Ovary (tissue), 9 donors: ENCODE results near the gene SMG6. TPM values are rescaled to one million over a fixed set of nuclear protein-coding genes. Genes with fewer than 3 reads are reported as not detected.

Source experiments
- DNase-seq, 5 donors: peaks; one replicate each; pipeline ENCODE4 v3.0.0-alpha.2; 2019 to 2020
- H3K27ac ChIP-seq, 2 donors: fragments of 200-600 bp; one replicate each; pipeline versions ENCODE4 v1.5.1 to v1.8.0; 2019 to 2022
- H3K27me3 ChIP-seq: fragments of 200-600 bp; one replicate; pipeline ENCODE4 v1.8.0; 2022
- H3K36me3 ChIP-seq: fragments of 200-600 bp; sonication (generic); one replicate; pipeline ENCODE4 v1.5.1; 2019
- H3K4me1 ChIP-seq: one replicate; pipeline ENCODE4 v1.8.1; 2013; ENCODE audit warnings: mild to moderate bottlenecking, moderate library complexity; ENCODE audit not compliant: insufficient read depth
- H3K4me3 ChIP-seq: fragments of 200-600 bp; sonication (generic); one replicate; pipeline ENCODE4 v1.5.1; 2017
- H3K9me3 ChIP-seq, 2 donors: fragments of 200-600 bp in 1 of 2; sonication (generic) in 1 of 2; one replicate each; pipeline versions ENCODE4 v1.5.1 to v1.8.1; 2013 to 2019; ENCODE audit warnings: mild to moderate bottlenecking in 1 of 2, moderate library complexity in 1 of 2
- EP300 ChIP-seq: sonication (generic); formaldehyde crosslinking; IDR thresholded peaks from one replicate; pipeline ENCODE4 v1.6.1; 2017; ENCODE audit warnings: antibody characterized with exemption
- POLR2A ChIP-seq: fragments of 450-650 bp; IDR thresholded peaks from one replicate; pipeline ENCODE4 v1.6.1; 2017; ENCODE audit warnings: antibody characterized with exemption, mild to moderate bottlenecking, moderate library complexity
- WGBS, 3 donors: extraction: QIAGEN DNeasy Blood & Tissue Kit in 1 of 3; methylation state at CpG; one replicate each; pipeline versions ENCODE4 v1.1.5 to v1.1.7; 2013 to 2017; 5-methylcytosine and 5-hydroxymethylcytosine counted together
- intact Hi-C, 4 donors: fragments of 100-400 bp; cut with DNase I; formaldehyde crosslinking; loops; one replicate each; pipeline versions ENCODE4 v1.11.0 to v1.15.1; 2022 to 2023
- polyA plus RNA-seq, 2 donors: library from polyadenylated mRNA; stranded (reverse); fragments of 200-250 nt in 1 of 2; fragments of 350-450 nt in 1 of 2; fragmentation: Illumina TruSeq in 1 of 2; extraction: RNeasy Lipid Tissue Mini Kit (QIAGEN cat#74804) in 1 of 2; gene quantifications; one replicate each; pipeline ENCODE4 v1.2.3, GENCODE V29; 2013 to 2014
- total RNA-seq, 7 donors: library from RNA; depleted of rRNA in 2 of 7; stranded (reverse); fragments of >200 nt in 2 of 7; fragmentation: NEBNext Ultra II Directional in 3 of 7; extraction: Animal tissue kit (Norgen Biotek cat#: 25700) in 3 of 7; gene quantifications; one replicate each; pipeline versions ENCODE4 v1.1.0 to v1.2.4, GENCODE V29; 2016 to 2023
- TF ChIP-seq, protein P1 (sequence below), 3 donors: fragments of 450-650 bp in 2 of 3; fragments of 200-600 bp in 1 of 3; IDR thresholded peaks; one replicate each; pipeline versions ENCODE4 v1.5.1 to v1.8.0; 2016 to 2022; ENCODE audit warnings: antibody characterized with exemption in 3 of 3, mild to moderate bottlenecking in 1 of 3
- donor health status: DM: no; HTN: no; CAD: no; lungs with moderate emphysema.
- donor health status: DM: no; HTN: no; CAD: no.
- donor health status: Bipolar disorder and iron deficiency.
- donor health status: DM: yes; HTN: yes; CAD: no.
- donor health status: DM: no; HTN: no; CAD: no.
- donor health status: DM: yes; HTN: yes; CAD: no.

SMG6 gene
- total and polyA plus RNA-seq, 9 donors: 33.8 to 66.0 (median 51.0) TPM

DNA sequence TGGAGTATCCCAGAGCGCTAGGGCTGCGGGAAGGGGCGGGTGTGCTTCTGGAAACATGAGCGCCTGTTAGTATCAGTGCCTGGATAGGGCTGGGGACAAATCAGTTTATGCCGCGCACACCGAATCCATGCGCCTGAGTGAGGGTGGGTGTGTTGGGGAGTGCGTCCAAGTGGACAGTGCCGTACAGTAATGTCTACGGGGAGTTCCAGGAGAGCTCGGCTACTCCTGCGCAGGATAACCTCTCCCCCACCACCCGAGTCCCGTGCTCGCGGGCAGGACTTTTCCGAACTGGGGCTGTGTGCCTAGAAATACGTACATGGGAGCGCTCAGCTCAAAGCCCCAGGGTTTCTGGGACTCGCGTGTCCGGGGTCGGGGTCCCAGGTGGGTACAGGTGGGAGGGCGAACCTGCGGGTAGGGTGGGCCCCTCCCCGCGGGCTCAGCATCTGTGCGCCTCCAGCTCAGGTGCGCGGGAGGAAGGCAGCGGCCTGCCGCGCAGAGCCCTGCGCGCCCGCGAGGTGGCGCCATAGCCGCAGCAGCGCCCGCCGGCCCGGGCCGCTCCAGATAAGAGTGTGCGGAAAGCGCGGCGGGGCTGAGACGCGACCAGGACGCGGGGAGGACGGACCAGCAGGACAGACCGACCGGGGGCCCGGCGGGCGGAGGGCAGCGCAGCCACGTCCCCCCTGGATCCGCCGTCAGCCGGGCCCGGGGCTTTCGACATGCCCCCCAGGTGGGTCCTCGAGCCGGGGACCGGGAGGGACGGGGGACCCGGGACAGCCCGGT lies 248.9 kb downstream of the SMG6 start, which contains the start of gene HIC1:
TSS of gene HIC1 (plus strand) at position 592 of the 780 bp plus-strand sequence. CDS start 1,588 bp downstream, outside the sequence.
- H3K36me3 ChIP-seq: no peaks in the 10 kb centered on the region
- peak; percentile 81 to 90 (median 87) for DNase-seq
- TF ChIP-seq EP300 (no peak), POLR2A (peak; percentile 84)
- TF ChIP-seq, protein P1, sequence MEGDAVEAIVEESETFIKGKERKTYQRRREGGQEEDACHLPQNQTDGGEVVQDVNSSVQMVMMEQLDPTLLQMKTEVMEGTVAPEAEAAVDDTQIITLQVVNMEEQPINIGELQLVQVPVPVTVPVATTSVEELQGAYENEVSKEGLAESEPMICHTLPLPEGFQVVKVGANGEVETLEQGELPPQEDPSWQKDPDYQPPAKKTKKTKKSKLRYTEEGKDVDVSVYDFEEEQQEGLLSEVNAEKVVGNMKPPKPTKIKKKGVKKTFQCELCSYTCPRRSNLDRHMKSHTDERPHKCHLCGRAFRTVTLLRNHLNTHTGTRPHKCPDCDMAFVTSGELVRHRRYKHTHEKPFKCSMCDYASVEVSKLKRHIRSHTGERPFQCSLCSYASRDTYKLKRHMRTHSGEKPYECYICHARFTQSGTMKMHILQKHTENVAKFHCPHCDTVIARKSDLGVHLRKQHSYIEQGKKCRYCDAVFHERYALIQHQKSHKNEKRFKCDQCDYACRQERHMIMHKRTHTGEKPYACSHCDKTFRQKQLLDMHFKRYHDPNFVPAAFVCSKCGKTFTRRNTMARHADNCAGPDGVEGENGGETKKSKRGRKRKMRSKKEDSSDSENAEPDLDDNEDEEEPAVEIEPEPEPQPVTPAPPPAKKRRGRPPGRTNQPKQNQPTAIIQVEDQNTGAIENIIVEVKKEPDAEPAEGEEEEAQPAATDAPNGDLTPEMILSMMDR (IDR thresholded peaks at IDR 0.05): peak; percentile 98 to 99 (median 99)
- H3K27me3 ChIP-seq: no peaks in the 10 kb centered on the region
- H3K9me3 ChIP-seq: no peaks in the 10 kb centered on the region
- peak within 1 kb of the TSS; percentile 41 for H3K4me3 ChIP-seq
- peaks cover 8% of the 10 kb centered on the region for H3K4me1 ChIP-seq
- H3K27ac ChIP-seq: peak within 1 kb of the TSS; percentile 89 to 98
- WGBS, 3 donors: 0 to 2% (median 1%) methylated on average over 54 to 72 of the region's 72 CpGs
- intact Hi-C loops: loop anchor here in 3 of 4 donors (1.0 to 5.0 kb wide), 4 partner anchors 123 to 228 kb away; no protein-coding TSS in a partner anchor

GRCh38 chr17:2054262-2054511 lies 249.4 kb downstream of the SMG6 start:
- DNase-seq: peak in 2 of 5 donors; percentile 72 to 75
- no peaks in the 10 kb centered on the region for H3K9me3 ChIP-seq
- H3K27me3 ChIP-seq: no peaks in the 10 kb centered on the region
- H3K4me3 ChIP-seq: peak overlapping the region; percentile 41
- H3K4me1 ChIP-seq: peaks cover 9% of the 10 kb centered on the region
- TF ChIP-seq POLR2A: no peak
- TF ChIP-seq EP300: no peak
- intact Hi-C loops: loop anchor here in 2 of 4 donors (1.0 to 2.0 kb wide), 2 partner anchors 191 kb away; no protein-coding TSS in a partner anchor
- H3K27ac ChIP-seq: peak overlapping the region; percentile 89 to 98
- 0 to 3% (median 1%) methylated on average over 10 to 16 of the region's 16 CpGs for WGBS, 3 donors
- H3K36me3 ChIP-seq: no peaks in the 10 kb centered on the region

DNA sequence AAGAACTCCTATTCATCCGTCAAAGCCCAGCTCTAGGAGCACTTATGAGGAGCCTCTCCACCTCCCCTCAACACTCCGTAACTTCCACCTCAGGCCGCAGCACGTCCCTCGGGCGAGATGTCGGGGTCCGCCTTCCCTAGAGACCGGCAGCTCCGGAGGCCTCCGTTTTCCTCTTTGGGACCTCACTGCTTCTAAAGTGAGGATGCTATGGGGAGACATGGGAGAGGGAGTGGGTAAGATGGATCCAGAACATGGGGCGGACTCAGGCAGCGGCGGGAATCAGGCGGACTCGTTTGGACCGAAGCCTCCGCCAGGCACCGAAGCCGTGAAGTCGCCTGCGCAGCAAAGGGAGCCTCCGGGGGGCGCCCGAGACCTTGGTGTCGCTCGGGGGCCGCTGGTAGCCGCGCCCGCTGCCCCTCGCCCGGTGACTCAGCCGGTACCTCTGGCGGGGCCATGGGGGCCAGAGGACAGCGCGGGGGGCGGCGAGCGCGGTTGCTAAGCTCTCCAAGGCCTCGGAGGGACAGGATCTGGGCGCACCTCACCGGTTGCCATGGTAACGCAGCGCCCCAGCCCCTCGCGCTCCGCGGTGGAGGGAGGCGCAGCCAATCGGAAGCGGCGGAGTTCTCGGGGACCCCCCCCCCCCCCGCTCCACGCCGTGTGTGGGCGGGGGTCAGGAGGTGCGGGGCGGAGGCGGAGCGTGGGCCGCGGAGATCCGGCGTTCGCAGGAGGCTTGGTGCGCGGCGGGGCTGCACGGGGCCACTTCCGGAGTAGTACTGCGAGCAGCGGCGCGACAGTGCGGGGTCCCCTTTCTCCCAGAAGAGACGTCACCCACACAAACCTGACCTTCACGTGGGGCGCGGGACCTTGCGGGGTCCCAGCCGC lies 250.0 kb downstream of the SMG6 start:
- H3K4me3 ChIP-seq: peak overlapping the region; percentile 41
- no peaks in the 10 kb centered on the region for H3K36me3 ChIP-seq
- H3K9me3 ChIP-seq: no peaks in the 10 kb centered on the region
- peak; percentile 89 to 93 (median 92) for DNase-seq
- no peaks in the 10 kb centered on the region for H3K27me3 ChIP-seq
- intact Hi-C loops: loop anchor here in 3 of 4 donors (1.0 to 2.0 kb wide), 3 partner anchors 125 to 192 kb away; no protein-coding TSS in a partner anchor
- TF ChIP-seq, protein P1 (IDR thresholded peaks at IDR 0.05): peak; percentile 61 to 94 (median 87)
- TF ChIP-seq POLR2A: peak; percentile 38
- no peak for TF ChIP-seq EP300
- H3K27ac ChIP-seq: peak overlapping the region; percentile 89 to 98
- peaks cover 13% of the 10 kb centered on the region for H3K4me1 ChIP-seq
- 7 to 11% (median 10%) methylated on average over 57 to 84 of the region's 84 CpGs for WGBS, 3 donors

GRCh38 chr17:2051933-2052559 lies 251.5 kb downstream of the SMG6 start:
- Histone ChIP-seq H3K4me1 (peaks cover 13% of the 10 kb centered on the region), H3K4me3 (no peak overlapping the region), H3K27me3 (no peaks in the 10 kb centered on the region), H3K27ac (peak overlapping the region; percentile 14 to 33), H3K9me3 (no peaks in the 10 kb centered on the region), H3K36me3 (no peaks in the 10 kb centered on the region)
- intact Hi-C loops: loop anchor here in 1 of 4 donors (2.0 kb wide), 1 partner anchor 127 kb away; no protein-coding TSS in a partner anchor
- WGBS, 3 donors: 62 to 80% (median 77%) methylated on average over 14 of the region's 14 CpGs
- TF ChIP-seq POLR2A (no peak), EP300 (no peak)
- TF ChIP-seq, protein P1 (IDR thresholded peaks at IDR 0.05): no peak
- DNase-seq: peak in 2 of 5 donors; percentile 31 to 70
